HepG2 (cell line): Measurements from ENCODE around the gene ABHD17C. TPM values are rescaled to one million over a fixed set of nuclear protein-coding genes. Genes with fewer than 3 reads are reported as not detected.

Experiments
- CHCHD3 ChIP-seq: sonication (generic); formaldehyde crosslinking; IDR thresholded peaks from 2 replicates; pipeline ENCODE4 v1.8.0; 2022; ENCODE audit warnings: mild to moderate bottlenecking, missing genetic modification reagents, moderate library complexity
- EZH2 ChIP-seq: conservative IDR thresholded peaks from 2 replicates; pipeline ENCODE4 v1.6.1; 2012; ENCODE audit warnings: mild to moderate bottlenecking, low read depth, low read length, moderate library complexity
- GFI1 ChIP-seq: sonication (generic); formaldehyde crosslinking; IDR thresholded peaks from 2 replicates; pipeline ENCODE4 v1.5.0; 2020; ENCODE audit warnings: missing genetic modification reagents, mild to moderate bottlenecking, borderline replicate concordance
- HMG20A ChIP-seq: IDR thresholded peaks from 2 replicates; pipeline ENCODE4 v1.6.1; 2016; ENCODE audit warnings: borderline replicate concordance
- KDM5A ChIP-seq: fragments of 200-600 bp; sonication (generic); IDR thresholded peaks from 2 replicates; pipeline ENCODE4 v1.7.0; 2018; ENCODE audit warnings: antibody characterized with exemption, mild to moderate bottlenecking, low read length, borderline replicate concordance
- NR2F2 ChIP-seq: IDR thresholded peaks from 2 replicates; pipeline ENCODE4 v1.6.1; 2012; ENCODE audit warnings: low read depth, inconsistent platforms, borderline replicate concordance
- PHF8 ChIP-seq: sonication (generic); formaldehyde crosslinking; IDR thresholded peaks from 2 replicates; pipeline ENCODE4 v1.5.0; 2020; ENCODE audit warnings: missing genetic modification reagents
- PPARG ChIP-seq: conservative IDR thresholded peaks from 2 replicates; pipeline ENCODE4 v1.6.1; 2016; ENCODE audit warnings: missing biosample characterization, missing genetic modification reagents
- RXRB ChIP-seq: IDR thresholded peaks from 2 replicates; pipeline ENCODE4 v1.6.1; 2016; ENCODE audit warnings: borderline replicate concordance, missing genetic modification reagents, missing compliant biosample characterization
- SP5 ChIP-seq: IDR thresholded peaks from 2 replicates; pipeline ENCODE4 v1.6.1; 2016; ENCODE audit warnings: low read depth, borderline replicate concordance
- TCF7 ChIP-seq: sonication (generic); IDR thresholded peaks from 2 replicates; pipeline ENCODE4 v1.6.1; 2016; ENCODE audit warnings: antibody characterized with exemption, low read depth
- XBP1 ChIP-seq: sonication (generic); formaldehyde crosslinking; IDR thresholded peaks from 2 replicates; pipeline ENCODE4 v1.5.0; 2020; ENCODE audit warnings: missing genetic modification reagents
- ZBTB42 ChIP-seq: sonication (generic); formaldehyde crosslinking; IDR thresholded peaks from 2 replicates; pipeline ENCODE4 v1.5.0; 2020; ENCODE audit warnings: mild to moderate bottlenecking, missing genetic modification reagents
- ZFP36L1 ChIP-seq: sonication (generic); formaldehyde crosslinking; IDR thresholded peaks from 2 replicates; pipeline ENCODE4 v1.8.0; 2022; ENCODE audit warnings: mild to moderate bottlenecking, missing genetic modification reagents, moderate library complexity
- ZNF274 ChIP-seq: sonication (generic); formaldehyde crosslinking; IDR thresholded peaks from 2 replicates; pipeline ENCODE4 v1.5.1; 2020; ENCODE audit warnings: mild to moderate bottlenecking, missing genetic modification reagents
- ZNF614 ChIP-seq: IDR thresholded peaks from 2 replicates; pipeline ENCODE4 v1.6.1; 2018; ENCODE audit warnings: missing biosample characterization, missing genetic modification reagents, inconsistent platforms, borderline replicate concordance
- ZNF777 ChIP-seq: sonication (generic); formaldehyde crosslinking; IDR thresholded peaks from 2 replicates; pipeline ENCODE4 v1.4.0; 2020; ENCODE audit warnings: missing genetic modification reagents
- polyA plus RNA-seq, 8 experiments: library from polyadenylated mRNA; depleted of rRNA in 3 of 8; stranded (reverse) in 7 of 8; unstranded in 1 of 8; fragments of >200 nt; fragmentation: Illumina TruSeq in 4 of 8; extraction: Trizol in 4 of 8; gene quantifications; 2 replicates each; pipeline versions ENCODE4 v1.2.1 to v1.2.3, GENCODE V29; 2011 to 2016; ENCODE audit warnings: low read depth in 4 of 8, missing spikeins in 1 of 8, mixed read lengths in 1 of 8; ENCODE audit not compliant: insufficient read depth in 1 of 8
- total RNA-seq, 5 experiments: library from RNA; depleted of rRNA; stranded (reverse); fragments of >200 nt; fragmentation: Illumina TruSeq; extraction: Trizol; gene quantifications; 2 replicates each; pipeline ENCODE4 v1.2.3, GENCODE V29; 2016; ENCODE audit warnings: low read depth in 1 of 5
- TF ChIP-seq, protein P1 (sequence below): sonication (generic); formaldehyde crosslinking; conservative IDR thresholded peaks from 2 replicates; pipeline ENCODE4 v1.5.0; 2020; ENCODE audit warnings: missing genetic modification reagents
- TF ChIP-seq, protein P2 (sequence below): sonication (generic); formaldehyde crosslinking; IDR thresholded peaks from 2 replicates; pipeline ENCODE4 v1.9.0; 2021; ENCODE audit warnings: missing genetic modification reagents, borderline replicate concordance
- TF ChIP-seq, protein P3 (sequence below): sonication (generic); formaldehyde crosslinking; IDR thresholded peaks from 2 replicates; pipeline ENCODE4 v1.4.0; 2020; ENCODE audit warnings: missing genetic modification reagents
- TF ChIP-seq, protein P4 (sequence below): sonication (generic); formaldehyde crosslinking; IDR thresholded peaks from 2 replicates; pipeline ENCODE4 v1.4.0; 2020; ENCODE audit warnings: mild to moderate bottlenecking, missing genetic modification reagents
- TF ChIP-seq, protein P5 (sequence below): sonication (generic); formaldehyde crosslinking; IDR thresholded peaks from 2 replicates; pipeline ENCODE4 v1.8.1; 2023; ENCODE audit warnings: missing genetic modification reagents, inconsistent platforms, borderline replicate concordance
- TF ChIP-seq, protein P6 (sequence below): sonication (generic); formaldehyde crosslinking; IDR thresholded peaks from 2 replicates; pipeline ENCODE4 v1.5.1; 2020; ENCODE audit warnings: missing genetic modification reagents, mild to moderate bottlenecking, borderline replicate concordance

ABHD17C gene
- total and polyA plus RNA-seq, 2 of the 13 experiments (the other 11 are each of a cell fraction or from before 2014, with no cell fraction given): 2.9 to 3.9 TPM

DNA sequence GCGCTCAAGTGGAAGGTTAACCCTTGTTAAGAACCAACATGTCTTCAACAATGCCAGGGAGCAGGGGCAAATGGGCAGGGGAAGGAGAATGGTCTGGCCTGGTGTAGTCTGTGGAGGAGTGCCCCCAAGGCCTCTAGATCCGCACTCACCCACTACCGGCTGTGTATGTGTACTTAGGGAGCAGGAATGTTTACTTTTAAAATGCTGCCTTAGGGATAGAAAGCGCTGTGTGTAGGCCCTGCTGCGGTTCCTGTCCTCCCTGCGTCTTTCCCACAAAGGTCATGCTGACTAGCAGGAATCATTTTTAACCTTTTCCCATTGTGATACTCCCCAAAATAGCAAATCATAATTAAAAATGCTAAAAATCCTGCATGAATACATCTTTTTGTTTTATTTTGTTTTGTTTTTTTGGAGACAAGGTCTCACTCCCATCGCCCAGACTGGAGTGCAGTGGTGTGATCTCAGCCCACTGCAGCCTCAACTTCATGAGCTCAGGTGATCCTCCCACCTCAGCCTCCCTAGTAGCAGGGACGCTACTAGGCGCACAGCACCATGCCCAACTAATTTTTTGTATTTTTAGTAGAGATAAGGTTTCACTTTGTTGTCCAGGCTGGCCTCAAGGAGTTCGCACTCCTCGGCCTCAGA lies 48.2 kb downstream of the ABHD17C start (continued):
- TF ChIP-seq, protein P1, sequence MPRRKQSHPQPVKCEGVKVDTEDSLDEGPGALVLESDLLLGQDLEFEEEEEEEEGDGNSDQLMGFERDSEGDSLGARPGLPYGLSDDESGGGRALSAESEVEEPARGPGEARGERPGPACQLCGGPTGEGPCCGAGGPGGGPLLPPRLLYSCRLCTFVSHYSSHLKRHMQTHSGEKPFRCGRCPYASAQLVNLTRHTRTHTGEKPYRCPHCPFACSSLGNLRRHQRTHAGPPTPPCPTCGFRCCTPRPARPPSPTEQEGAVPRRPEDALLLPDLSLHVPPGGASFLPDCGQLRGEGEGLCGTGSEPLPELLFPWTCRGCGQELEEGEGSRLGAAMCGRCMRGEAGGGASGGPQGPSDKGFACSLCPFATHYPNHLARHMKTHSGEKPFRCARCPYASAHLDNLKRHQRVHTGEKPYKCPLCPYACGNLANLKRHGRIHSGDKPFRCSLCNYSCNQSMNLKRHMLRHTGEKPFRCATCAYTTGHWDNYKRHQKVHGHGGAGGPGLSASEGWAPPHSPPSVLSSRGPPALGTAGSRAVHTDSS (CRISPR knock-in tag): no peak
- TF ChIP-seq XBP1 (CRISPR knock-in tag) (no peak), ZNF274 (CRISPR knock-in tag) (no peak), HMG20A (CRISPR knock-in tag) (0 out of 2 replicates have a peak, but pooled peaks have one; percentile 53), ZNF614 (CRISPR knock-in tag) (peak; percentile 45; the same call in 1 of the 2 replicates), ZFP36L1 (CRISPR knock-in tag) (no peak), KDM5A (no peak), ZNF777 (no peak), CHCHD3 (CRISPR knock-in tag) (no peak), TCF7 (no peak), NR2F2 (no peak), ZBTB42 (CRISPR knock-in tag) (no peak), PHF8 (CRISPR knock-in tag) (no peak), RXRB (no peak), PPARG (CRISPR knock-in tag) (0 out of 2 replicates have a peak, but pooled peaks have one; percentile 36), SP5 (CRISPR knock-in tag) (no peak), GFI1 (CRISPR knock-in tag) (no peak), EZH2 (no peak)
- TF ChIP-seq, protein P2, sequence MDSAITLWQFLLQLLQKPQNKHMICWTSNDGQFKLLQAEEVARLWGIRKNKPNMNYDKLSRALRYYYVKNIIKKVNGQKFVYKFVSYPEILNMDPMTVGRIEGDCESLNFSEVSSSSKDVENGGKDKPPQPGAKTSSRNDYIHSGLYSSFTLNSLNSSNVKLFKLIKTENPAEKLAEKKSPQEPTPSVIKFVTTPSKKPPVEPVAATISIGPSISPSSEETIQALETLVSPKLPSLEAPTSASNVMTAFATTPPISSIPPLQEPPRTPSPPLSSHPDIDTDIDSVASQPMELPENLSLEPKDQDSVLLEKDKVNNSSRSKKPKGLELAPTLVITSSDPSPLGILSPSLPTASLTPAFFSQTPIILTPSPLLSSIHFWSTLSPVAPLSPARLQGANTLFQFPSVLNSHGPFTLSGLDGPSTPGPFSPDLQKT (CRISPR knock-in tag): no peak
- TF ChIP-seq, protein P3, sequence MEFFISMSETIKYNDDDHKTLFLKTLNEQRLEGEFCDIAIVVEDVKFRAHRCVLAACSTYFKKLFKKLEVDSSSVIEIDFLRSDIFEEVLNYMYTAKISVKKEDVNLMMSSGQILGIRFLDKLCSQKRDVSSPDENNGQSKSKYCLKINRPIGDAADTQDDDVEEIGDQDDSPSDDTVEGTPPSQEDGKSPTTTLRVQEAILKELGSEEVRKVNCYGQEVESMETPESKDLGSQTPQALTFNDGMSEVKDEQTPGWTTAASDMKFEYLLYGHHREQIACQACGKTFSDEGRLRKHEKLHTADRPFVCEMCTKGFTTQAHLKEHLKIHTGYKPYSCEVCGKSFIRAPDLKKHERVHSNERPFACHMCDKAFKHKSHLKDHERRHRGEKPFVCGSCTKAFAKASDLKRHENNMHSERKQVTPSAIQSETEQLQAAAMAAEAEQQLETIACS (CRISPR knock-in tag): no peak
- TF ChIP-seq, protein P4, sequence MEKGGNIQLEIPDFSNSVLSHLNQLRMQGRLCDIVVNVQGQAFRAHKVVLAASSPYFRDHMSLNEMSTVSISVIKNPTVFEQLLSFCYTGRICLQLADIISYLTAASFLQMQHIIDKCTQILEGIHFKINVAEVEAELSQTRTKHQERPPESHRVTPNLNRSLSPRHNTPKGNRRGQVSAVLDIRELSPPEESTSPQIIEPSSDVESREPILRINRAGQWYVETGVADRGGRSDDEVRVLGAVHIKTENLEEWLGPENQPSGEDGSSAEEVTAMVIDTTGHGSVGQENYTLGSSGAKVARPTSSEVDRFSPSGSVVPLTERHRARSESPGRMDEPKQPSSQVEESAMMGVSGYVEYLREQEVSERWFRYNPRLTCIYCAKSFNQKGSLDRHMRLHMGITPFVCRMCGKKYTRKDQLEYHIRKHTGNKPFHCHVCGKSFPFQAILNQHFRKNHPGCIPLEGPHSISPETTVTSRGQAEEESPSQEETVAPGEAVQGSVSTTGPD (CRISPR knock-in tag): no peak
- TF ChIP-seq, protein P5, sequence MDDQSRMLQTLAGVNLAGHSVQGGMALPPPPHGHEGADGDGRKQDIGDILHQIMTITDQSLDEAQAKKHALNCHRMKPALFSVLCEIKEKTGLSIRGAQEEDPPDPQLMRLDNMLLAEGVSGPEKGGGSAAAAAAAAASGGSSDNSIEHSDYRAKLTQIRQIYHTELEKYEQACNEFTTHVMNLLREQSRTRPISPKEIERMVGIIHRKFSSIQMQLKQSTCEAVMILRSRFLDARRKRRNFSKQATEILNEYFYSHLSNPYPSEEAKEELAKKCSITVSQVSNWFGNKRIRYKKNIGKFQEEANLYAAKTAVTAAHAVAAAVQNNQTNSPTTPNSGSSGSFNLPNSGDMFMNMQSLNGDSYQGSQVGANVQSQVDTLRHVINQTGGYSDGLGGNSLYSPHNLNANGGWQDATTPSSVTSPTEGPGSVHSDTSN (CRISPR knock-in tag): no peak
- TF ChIP-seq, protein P6, sequence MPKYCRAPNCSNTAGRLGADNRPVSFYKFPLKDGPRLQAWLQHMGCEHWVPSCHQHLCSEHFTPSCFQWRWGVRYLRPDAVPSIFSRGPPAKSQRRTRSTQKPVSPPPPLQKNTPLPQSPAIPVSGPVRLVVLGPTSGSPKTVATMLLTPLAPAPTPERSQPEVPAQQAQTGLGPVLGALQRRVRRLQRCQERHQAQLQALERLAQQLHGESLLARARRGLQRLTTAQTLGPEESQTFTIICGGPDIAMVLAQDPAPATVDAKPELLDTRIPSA (CRISPR knock-in tag): no peak
